Common myeloid progenitor, CD34-positive (primary cell): Measurements from ENCODE around the gene TAS2R60.
"Not testable (repeated sequence)": the region's sequence is repeated elsewhere in the genome, so short reads cannot be mapped to it uniquely, and the experiment has no call there.

Experiments
- CTCF ChIA-PET: fragments of 350-600 bp; sonication (Branson Sonifier 250); formaldehyde crosslinking; loops from one replicate; lab custom pipeline; 2021; ENCODE audit warnings: antibody characterized with exemption; lab: Charles Lee
- POLR2A ChIA-PET: fragments of 350-600 bp; sonication (Branson Sonifier 250); formaldehyde crosslinking; loops from one replicate; lab custom pipeline; 2021; ENCODE audit warnings: antibody characterized with exemption; lab: Charles Lee
- DNase-seq, 3 donors: peaks; one replicate each; pipeline versions ENCODE4 v3.0.0 to v3.0.0-alpha.2; 2013
- H3K27ac ChIP-seq, 2 experiments: 1 replicate in 1 of 2; 2 replicates in 1 of 2; pipeline ENCODE4 v1.7.0; 2013; ENCODE audit warnings: inconsistent platforms in 2 of 2, low read length in 2 of 2, mild to moderate bottlenecking in 2 of 2, low read depth in 1 of 2, moderate library complexity in 1 of 2; ENCODE audit not compliant: severe bottlenecking in 2 of 2, insufficient read depth in 1 of 2, poor library complexity in 1 of 2
- H3K27me3 ChIP-seq, 5 experiments: replicated peaks in 2 of 5; 1 replicate in 3 of 5; 2 replicates in 2 of 5; pipeline versions ENCODE4 v1.6.1 to v1.7.0; 2013; ENCODE audit warnings: low read length in 4 of 5, mild to moderate bottlenecking in 2 of 5, moderate library complexity in 2 of 5, inconsistent platforms in 1 of 5; ENCODE audit not compliant: insufficient read depth in 5 of 5, control insufficient read depth in 4 of 5
- H3K36me3 ChIP-seq, 4 experiments: 1 replicate in 2 of 4; 2 replicates in 2 of 4; pipeline versions ENCODE4 v1.6.1 to v1.7.0; 2013; ENCODE audit warnings: low read length in 3 of 4, control low read depth in 1 of 4, mild to moderate bottlenecking in 1 of 4; ENCODE audit not compliant: control insufficient read depth in 4 of 4, insufficient read depth in 4 of 4
- H3K4me1 ChIP-seq, 4 experiments: 1 replicate in 3 of 4; 2 replicates in 1 of 4; pipeline versions ENCODE4 v1.6.1 to v1.7.1; 2013; ENCODE audit warnings: low read length in 3 of 4, mild to moderate bottlenecking in 3 of 4, control low read depth in 1 of 4, inconsistent platforms in 1 of 4, moderate library complexity in 1 of 4; ENCODE audit not compliant: control insufficient read depth in 4 of 4, insufficient read depth in 4 of 4; ENCODE audit errors: control extremely low read depth in 1 of 4
- H3K4me3 ChIP-seq, 7 experiments: 1 replicate in 4 of 7; 2 replicates in 3 of 7; pipeline versions ENCODE4 v1.5.1 to v1.7.0; 2013; ENCODE audit warnings: mild to moderate bottlenecking in 7 of 7, low read length in 6 of 7, moderate library complexity in 6 of 7, inconsistent platforms in 2 of 7, low read depth in 2 of 7, control low read depth in 1 of 7; ENCODE audit not compliant: insufficient read depth in 4 of 7, control insufficient read depth in 1 of 7; ENCODE audit errors: extremely low read depth in 1 of 7
- H3K9me3 ChIP-seq, 5 experiments: 1 replicate in 4 of 5; 2 replicates in 1 of 5; pipeline versions ENCODE4 v1.6.1 to v1.7.1; 2013; ENCODE audit warnings: low read length in 4 of 5, mild to moderate bottlenecking in 2 of 5, inconsistent platforms in 1 of 5, low read depth in 1 of 5, moderate library complexity in 1 of 5; ENCODE audit not compliant: control insufficient read depth in 4 of 5, insufficient read depth in 2 of 5; ENCODE audit errors: control extremely low read depth in 1 of 5
- WGBS: methylation state at CpG from one replicate; pipeline ENCODE4 v1.1.5; 2013; ENCODE audit not compliant: insufficient coverage; 5-methylcytosine and 5-hydroxymethylcytosine counted together

The TAS2R60 gene

GRCh38 chr7:143397710-143398530 is 45.3 kb upstream of the TAS2R60 start:
- ChIA-PET POLR2A (no interaction called here), CTCF (interaction anchor here (1.3 to 4.1 kb wide), 6 partner anchors 9 to 524 kb away, joined by 3 to 16 read pairs (median 4); partner anchors contain the start of gene EPHA1)
- H3K4me3 ChIP-seq = no peak overlapping the region
- H3K9me3 ChIP-seq = no peaks in the 10 kb centered on the region
- no peaks in the 10 kb centered on the region for H3K27me3 ChIP-seq
- peaks cover 0 to 15% (median 3%) of the 10 kb centered on the region in 4 experiments for H3K36me3 ChIP-seq
- no peak for DNase-seq
- H3K27ac ChIP-seq = no peak overlapping the region
- 91% methylated on average over 11 of the region's 16 CpGs for WGBS
- H3K4me1 ChIP-seq = peaks cover 0 to 24% (median 23%) of the 10 kb centered on the region in 4 experiments

GRCh38 chr7:143398616-143399015 is 44.6 kb upstream of the TAS2R60 start:
- Histone ChIP-seq H3K4me1 (peaks cover 0 to 24% (median 23%) of the 10 kb centered on the region in 4 experiments), H3K27me3 (no peaks in the 10 kb centered on the region), H3K27ac (no peak overlapping the region), H3K4me3 (no peak overlapping the region), H3K36me3 (peaks cover 0 to 14% (median 3%) of the 10 kb centered on the region in 4 experiments), H3K9me3 (no peaks in the 10 kb centered on the region)
- no peak for DNase-seq
- POLR2A ChIA-PET = no interaction called here
- CTCF ChIA-PET = interaction anchor here (1.3 to 1.7 kb wide), 5 partner anchors 8 to 525 kb away, joined by 3 to 6 read pairs (median 4); partner anchors contain the start of gene EPHA1
- WGBS = 100% methylated on average over 11 of the region's 14 CpGs

GRCh38 chr7:143399151-143399550 is 44.1 kb upstream of the TAS2R60 start:
- ChIA-PET CTCF (interaction anchor here (1.4 to 3.0 kb wide), 3 partner anchors 17 to 526 kb away, joined by 3 to 9 read pairs (median 4); no protein-coding TSS in a partner anchor), POLR2A (no interaction called here)
- Histone ChIP-seq H3K4me1 (peaks cover 0 to 24% (median 23%) of the 10 kb centered on the region in 4 experiments), H3K4me3 (no peak overlapping the region), H3K27ac (no peak overlapping the region), H3K27me3 (no peaks in the 10 kb centered on the region), H3K36me3 (peaks cover 0 to 14% (median 3%) of the 10 kb centered on the region in 4 experiments), H3K9me3 (no peaks in the 10 kb centered on the region)
- 99% methylated on average over 7 of the region's 8 CpGs for WGBS
- DNase-seq = no peak

- no peaks in the 10 kb centered on the region for H3K9me3 ChIP-seq
- peaks cover 0 to 14% (median 3%) of the 10 kb centered on the region in 4 experiments for H3K36me3 ChIP-seq
- DNase-seq = no peak
- 94% methylated on average over 11 of the region's 20 CpGs for WGBS
- ChIA-PET POLR2A (no interaction called here), CTCF (interaction anchor here (3.0 kb wide), 1 partner anchor 16 kb away, joined by 9 read pairs; no protein-coding TSS in a partner anchor)
- H3K4me1 ChIP-seq = peaks cover 0 to 22% (median 21%) of the 10 kb centered on the region in 4 experiments
- H3K27ac ChIP-seq = no peak overlapping the region
- no peak overlapping the region for H3K4me3 ChIP-seq
- H3K27me3 ChIP-seq = no peaks in the 10 kb centered on the region
Observed at GRCh38 chr7:143399642-143400041, 43.6 kb upstream of the TAS2R60 start.

- Histone ChIP-seq H3K27me3 (no peaks in the 10 kb centered on the region), H3K9me3 (no peaks in the 10 kb centered on the region), H3K27ac (no peak overlapping the region), H3K36me3 (peaks cover 0 to 14% (median 3%) of the 10 kb centered on the region in 4 experiments), H3K4me1 (peaks cover 0 to 19% (median 9%) of the 10 kb centered on the region in 4 experiments), H3K4me3 (no peak overlapping the region)
- CTCF ChIA-PET = interaction anchor here (1.3 to 5.4 kb wide), 4 partner anchors 9 to 30 kb away, joined by 3 to 30 read pairs (median 8); no protein-coding TSS in a partner anchor
- POLR2A ChIA-PET = no interaction called here
- over 99% methylated on average over 12 of the region's 12 CpGs for WGBS
- DNase-seq = no peak
Observed at GRCh38 chr7:143401265-143401664, 42.0 kb upstream of the TAS2R60 start.

- no CpG with 5 or more reads among the region's 4 CpGs for WGBS
- Histone ChIP-seq H3K36me3 (peaks cover 0 to 13% (median 3%) of the 10 kb centered on the region in 4 experiments), H3K4me1 (peaks cover 3 to 24% (median 6%) of the 10 kb centered on the region in 4 experiments)
- CTCF ChIA-PET = interaction anchor here (0.9 to 5.4 kb wide), 3 partner anchors 10 to 78 kb away, joined by 3 to 30 read pairs (median 6); no protein-coding TSS in a partner anchor
- H3K4me3 ChIP-seq, DNase-seq, H3K9me3 ChIP-seq, H3K27me3 ChIP-seq, POLR2A ChIA-PET, H3K27ac ChIP-seq: not testable (repeated sequence)
Observed at GRCh38 chr7:143402233-143402632, 41.0 kb upstream of the TAS2R60 start.
